Measurements from ENCODE around the gene INAVA.

DNA sequence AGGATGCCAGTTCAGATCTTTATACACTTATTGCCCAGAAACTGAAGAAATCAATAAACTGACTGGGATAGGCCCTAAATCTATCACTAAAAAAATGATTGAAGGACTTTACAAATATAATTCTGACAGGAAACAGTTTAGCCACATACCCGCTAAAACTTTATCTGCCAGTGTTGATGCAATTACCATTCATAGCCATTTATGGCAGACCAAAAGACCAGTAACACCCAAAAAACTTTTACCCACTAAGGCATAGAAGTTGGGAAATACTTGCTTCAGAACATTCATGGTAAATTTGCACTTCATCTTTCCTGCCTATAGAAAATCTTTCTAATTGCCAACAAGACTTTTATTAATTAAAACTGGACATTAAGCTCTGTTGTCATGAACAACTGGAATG is 36.9 kb upstream of the INAVA start:
- TF ChIP-seq, protein P1, sequence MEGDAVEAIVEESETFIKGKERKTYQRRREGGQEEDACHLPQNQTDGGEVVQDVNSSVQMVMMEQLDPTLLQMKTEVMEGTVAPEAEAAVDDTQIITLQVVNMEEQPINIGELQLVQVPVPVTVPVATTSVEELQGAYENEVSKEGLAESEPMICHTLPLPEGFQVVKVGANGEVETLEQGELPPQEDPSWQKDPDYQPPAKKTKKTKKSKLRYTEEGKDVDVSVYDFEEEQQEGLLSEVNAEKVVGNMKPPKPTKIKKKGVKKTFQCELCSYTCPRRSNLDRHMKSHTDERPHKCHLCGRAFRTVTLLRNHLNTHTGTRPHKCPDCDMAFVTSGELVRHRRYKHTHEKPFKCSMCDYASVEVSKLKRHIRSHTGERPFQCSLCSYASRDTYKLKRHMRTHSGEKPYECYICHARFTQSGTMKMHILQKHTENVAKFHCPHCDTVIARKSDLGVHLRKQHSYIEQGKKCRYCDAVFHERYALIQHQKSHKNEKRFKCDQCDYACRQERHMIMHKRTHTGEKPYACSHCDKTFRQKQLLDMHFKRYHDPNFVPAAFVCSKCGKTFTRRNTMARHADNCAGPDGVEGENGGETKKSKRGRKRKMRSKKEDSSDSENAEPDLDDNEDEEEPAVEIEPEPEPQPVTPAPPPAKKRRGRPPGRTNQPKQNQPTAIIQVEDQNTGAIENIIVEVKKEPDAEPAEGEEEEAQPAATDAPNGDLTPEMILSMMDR (IDR thresholded peaks at IDR 0.05): no peak
- TF ChIP-seq POLR2A (IDR thresholded peaks at IDR 0.05): no peak

All from heart left ventricle (tissue), 13 donors.